Islet of Langerhans (tissue), 1 donor: ENCODE measurements around the gene SLA2.
"Not testable (repeated sequence)": the region's sequence is repeated elsewhere in the genome, so short reads cannot be mapped to it uniquely, and the experiment has no call there.

ENCODE experiments used
- FAIRE-seq: peaks from one replicate; lab custom pipeline; 2011; peaks lifted over from hg19 to GRCh38; lab: Jason Lieb, UNC

The SLA2 gene

DNA sequence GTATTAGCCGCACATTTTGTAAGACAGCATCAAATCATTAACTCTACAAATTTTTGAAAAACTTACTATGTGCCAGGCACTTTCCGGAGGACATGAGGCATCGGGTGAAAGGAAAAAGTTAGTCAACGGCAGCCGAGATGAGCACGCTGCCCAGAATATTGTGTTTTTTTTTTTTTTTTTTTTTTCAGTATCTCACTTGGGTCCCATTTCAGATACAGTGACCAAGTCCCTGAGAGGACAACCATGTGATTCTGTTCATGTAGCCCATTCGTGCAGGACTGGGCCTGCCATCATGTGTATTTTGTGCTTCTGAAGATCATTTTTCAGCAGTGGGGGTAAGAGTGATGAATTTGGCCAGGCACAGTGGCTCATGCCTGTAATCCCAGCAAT lies 1.3 kb downstream of the SLA2 start:
- no peak for FAIRE-seq

DNA sequence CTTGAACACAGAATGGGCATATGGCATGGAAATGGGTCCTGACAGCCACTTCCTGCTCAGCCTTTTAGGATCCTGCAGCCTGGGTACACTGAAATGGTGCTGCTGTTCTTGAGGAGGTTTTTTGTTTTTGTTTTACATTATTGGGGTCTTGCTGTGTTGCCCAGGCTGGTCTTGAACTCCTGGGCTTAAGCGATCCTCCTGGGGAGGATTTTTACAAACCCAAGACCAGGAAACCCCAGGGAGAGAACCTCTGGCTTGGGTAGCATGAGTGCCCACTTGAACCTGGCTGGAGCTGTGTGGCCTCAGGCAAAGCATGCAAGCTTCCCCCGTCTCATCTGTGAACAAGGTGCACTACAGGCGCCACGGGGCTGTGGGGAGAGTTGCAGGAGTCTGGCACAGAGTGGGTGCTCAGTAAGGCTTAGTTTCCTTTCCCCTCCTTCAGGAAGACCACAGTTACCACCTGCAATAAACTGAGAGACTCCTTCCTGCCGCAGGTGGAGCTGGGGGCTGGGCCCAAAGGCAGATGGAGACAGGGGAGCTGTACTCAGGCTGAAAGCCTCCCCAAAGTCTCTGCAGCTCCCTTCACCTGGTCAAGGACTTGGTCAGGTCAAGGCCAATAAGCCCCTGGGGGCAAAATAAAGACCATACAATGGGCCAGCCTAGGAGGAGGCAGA lies 1.8 kb downstream of the SLA2 start:
- FAIRE-seq, result no peak

DNA sequence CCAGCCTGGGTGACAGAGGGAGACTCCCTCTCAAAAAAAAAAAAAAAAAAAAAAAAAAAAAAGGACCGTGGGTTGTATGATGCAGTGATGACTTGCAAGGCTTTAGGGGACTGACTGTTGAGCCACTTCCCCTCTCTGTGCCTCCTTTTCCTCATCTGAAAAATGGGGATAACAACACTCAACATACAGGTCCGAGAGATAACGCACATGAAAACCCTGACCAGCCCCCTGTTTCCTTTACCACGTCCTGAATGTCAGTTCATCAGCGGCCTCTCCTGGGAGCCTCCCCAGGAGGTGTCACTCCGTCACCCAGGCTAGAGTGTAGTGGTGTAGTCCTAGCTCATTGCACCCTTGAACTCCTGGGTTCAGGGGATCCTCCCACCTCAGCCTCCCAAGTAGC lies 3.9 kb downstream of the SLA2 start:
- no peak for FAIRE-seq

DNA sequence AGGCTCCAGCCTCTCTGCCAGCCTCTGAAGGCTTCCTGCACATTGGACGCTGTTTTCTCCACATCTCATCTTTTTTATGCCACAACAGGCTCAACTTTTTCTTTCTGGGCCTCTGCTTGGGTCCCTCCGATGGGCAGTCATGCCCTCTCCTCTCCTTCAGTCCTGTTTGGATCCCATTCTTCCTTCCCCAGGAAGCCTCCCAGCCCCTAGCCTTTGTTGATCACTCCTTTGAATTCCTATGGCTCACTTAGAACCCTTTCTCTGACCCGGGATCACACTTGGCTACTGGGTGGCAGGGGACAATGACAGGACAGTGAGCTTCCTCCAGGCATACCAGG lies 4.5 kb downstream of the SLA2 start:
- no peak for FAIRE-seq

DNA sequence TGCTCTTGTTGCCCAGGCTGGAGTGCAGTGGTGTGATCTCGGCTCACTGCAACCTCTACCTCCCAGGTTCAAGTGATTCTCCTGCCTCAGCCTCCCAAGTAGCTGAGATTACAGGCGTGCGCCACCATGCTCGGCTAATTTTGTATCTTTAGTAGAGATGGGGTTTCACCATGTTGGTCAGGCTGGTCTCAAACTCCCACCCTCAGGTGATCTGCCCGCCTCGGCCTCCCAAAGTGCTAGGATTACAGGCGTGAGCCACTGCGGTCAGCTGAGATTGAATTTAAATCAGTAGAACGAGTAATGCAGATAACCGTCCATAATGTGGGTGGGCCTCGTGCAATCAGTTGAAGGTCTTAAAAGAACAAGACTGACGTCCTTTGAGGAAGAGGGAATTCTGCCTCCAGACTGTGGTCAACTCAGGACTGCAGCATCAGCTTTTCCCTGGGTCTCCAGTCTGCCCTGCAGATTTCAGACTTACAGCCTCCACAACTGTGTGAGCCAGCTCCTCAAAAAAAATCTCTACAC lies 7.1 kb downstream of the SLA2 start:
- not testable (repeated sequence) for FAIRE-seq

DNA sequence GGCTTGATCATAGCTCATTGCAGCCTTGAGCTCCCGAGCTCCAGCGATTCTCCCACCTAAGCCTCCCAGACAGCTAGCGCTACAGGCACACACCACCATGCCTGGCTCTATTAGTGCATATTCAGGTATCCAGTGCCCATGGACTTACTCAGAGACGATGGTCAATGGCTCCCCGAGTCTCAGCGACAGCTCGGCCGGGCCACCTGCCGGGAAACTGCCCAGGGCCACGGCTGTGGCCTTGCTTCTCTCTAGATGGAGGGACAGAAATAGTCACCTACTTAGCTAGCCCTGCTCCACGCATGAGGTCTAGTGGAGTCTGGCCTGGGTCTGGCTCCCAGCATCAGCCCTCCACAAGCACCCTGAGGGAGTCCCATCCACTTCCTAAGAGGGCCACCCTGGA lies 11.7 kb downstream of the SLA2 start:
- no peak for FAIRE-seq

DNA sequence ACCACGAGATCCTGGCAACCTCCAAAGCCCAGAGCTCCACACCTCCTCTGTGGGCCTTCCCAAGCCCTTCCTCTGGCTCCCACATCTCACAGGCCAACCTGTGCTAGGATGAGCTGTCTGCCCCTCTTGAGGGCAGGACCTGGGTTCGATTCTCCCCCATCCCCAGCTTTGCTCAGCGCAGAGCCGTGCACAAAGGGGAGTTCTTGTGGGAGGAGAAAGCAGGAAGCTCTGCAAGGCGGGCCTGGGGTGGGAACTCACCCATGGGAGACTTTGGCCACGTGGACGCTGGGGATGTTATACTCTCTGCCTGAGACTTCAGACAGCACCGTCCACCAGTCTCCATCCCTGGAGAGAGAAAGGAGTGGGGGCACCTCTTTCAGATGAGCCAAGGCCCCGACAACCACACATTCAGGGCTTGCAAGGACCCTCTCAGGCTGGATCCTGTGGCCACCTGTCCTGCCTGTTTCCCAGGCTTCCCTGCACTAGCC lies 12.7 kb downstream of the SLA2 start:
- FAIRE-seq, result no peak

DNA sequence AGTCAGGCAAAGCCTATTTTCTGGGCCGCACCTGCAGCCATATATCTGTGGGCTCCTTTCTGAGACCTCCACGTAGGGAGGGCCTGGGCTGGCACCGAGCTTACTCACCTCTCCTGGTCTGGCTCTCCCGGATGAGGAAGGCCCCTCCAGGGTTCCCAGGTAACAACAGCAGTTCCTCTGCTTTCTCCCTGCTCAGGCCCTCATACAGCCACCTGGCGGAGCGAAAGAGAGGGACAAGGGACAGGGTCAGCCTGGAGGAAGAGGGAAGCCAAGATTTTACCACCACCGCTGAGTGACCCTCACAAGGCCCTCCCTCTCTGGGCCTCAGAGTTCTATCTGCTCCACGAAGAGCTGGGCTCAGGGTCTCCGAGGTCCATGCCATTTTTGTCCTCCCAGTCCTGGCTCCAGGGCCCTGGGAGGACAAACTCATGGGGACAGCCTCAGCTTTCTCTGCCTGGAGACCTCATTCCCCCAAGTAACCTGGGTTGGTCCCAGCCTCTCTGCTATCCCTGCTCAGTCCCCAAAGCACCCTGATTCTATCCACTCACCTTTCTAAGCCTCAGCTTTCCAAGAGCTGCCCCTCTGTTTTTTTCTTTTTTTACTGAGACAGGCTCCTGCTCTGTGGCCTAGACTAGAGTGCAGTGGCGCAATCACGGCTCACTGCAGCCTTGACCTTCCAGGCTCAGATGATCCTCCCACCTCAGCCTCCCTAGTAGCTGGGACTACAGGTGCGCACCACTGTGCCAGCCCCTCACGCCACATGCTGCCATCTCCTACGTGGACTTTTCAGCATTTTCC lies 13.3 kb downstream of the SLA2 start:
- no peak for FAIRE-seq

DNA sequence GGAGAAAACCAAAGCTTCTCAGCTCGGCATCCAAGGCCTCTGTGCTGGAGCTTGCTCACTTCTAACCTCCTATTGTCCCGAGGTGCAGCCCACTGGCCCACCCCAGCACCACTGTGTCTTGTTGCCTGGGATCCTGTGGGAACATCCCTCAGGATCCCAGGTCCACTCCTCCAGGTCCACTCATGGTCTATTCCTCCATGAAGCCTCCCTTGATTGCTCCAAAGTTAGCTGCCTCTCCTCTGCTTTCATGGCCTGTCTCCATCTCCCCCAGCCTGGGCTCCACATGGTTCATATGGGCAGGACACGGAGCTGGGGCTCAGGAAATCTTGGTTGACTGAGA lies 13.9 kb downstream of the SLA2 start:
- FAIRE-seq, result no peak

DNA sequence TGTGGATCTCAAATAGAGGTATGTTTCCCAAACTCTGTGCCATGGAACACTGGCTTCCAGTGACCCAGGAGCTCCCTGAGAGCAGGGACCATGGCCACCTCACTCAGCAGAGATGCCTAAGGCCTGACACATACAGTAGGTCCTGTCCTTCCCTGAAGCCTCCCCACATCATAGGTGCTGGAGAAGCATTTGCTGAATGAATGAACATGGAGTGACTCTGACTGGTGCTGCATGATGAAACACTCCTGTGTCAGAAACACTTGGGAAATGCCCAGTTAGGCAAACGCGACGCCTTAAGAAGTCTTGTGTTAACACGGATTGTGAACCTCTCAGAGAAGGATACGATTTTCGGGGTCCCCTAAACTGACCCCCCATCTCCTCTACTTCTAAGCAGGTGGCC lies 14.3 kb downstream of the SLA2 start:
- FAIRE-seq, result no peak

DNA sequence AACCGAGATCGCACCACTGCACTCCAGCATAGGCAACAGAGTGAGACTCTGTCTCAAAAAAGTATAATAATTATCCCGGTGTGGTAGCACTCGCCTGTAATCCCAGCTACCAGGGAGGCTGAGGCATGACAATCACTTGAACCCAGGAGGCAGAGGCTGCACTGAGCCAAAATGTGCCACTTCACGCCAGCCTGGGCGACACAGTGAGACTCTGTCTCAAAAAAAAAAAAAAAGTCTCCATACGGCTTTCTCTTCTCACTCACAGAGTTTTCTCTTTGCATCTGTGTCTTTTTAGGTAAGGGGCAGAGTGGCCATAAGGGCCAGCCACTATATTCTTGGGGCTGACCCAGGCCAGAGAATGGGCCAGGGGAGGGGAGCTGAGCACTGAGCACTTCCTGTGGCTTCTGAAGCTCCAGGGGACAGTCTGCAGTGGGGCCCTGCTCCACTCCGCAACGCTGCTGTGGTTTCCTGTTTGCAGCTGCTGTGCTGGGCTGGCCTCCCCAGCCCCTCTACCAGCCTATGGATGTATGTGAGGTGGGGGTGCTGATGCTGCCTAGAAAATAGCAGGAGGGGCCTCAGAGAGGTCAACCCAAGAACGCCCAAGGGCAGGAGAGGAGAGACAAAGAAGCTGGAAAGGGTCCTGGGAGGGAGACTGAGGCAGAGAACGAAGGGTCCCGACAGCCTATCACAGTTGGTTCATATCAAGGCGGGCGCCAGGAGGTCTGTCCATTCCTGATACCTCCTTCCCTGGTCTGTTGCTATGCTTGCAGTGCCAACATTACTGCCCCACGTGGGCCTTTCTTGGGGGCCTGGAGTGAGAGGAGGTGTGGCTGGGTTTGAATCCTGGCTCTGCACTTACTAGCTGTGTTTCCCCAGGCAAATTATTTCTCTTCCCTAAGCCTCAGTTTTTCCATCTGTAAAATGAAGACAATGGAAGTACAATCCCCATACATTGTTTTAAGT lies 16.0 kb downstream of the SLA2 start:
- FAIRE-seq, result no peak

DNA sequence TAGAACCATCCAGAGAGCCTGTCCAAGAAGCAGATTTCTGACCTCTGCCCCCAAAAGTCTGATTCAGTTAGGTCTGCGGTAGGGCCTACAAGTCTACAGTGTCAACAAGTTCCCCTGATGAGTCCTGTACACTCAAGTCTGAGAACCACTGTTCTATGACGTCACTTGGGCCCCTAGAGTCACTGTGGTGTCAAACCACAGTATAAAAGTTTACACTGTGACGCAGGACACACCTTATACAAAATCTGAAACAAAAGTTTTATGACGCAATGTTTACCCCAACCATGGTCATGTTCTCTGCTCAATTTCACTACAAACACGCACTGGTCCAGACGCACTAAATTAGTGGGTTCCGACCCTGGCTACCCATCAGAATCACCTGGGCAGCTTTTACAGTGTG lies 17.9 kb downstream of the SLA2 start:
- no peak for FAIRE-seq

DNA sequence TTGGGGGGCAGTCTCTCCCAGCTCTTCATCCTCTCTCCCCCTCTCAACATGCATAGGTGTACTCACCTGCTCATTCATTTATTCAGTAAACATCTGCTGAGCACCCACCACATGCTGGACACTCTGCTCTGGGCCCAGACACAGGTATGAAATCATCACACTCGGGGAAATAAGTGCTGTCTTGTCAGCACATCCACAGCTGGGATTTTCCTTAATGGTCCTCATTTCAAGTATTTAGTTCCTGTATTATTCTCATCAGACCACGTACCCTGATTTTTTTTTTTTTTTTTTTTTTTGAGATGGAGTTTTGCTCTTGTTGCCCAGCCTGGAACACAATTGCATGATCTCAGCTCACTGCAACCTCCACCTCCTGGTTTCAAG lies 21.1 kb downstream of the SLA2 start:
- no peak for FAIRE-seq

DNA sequence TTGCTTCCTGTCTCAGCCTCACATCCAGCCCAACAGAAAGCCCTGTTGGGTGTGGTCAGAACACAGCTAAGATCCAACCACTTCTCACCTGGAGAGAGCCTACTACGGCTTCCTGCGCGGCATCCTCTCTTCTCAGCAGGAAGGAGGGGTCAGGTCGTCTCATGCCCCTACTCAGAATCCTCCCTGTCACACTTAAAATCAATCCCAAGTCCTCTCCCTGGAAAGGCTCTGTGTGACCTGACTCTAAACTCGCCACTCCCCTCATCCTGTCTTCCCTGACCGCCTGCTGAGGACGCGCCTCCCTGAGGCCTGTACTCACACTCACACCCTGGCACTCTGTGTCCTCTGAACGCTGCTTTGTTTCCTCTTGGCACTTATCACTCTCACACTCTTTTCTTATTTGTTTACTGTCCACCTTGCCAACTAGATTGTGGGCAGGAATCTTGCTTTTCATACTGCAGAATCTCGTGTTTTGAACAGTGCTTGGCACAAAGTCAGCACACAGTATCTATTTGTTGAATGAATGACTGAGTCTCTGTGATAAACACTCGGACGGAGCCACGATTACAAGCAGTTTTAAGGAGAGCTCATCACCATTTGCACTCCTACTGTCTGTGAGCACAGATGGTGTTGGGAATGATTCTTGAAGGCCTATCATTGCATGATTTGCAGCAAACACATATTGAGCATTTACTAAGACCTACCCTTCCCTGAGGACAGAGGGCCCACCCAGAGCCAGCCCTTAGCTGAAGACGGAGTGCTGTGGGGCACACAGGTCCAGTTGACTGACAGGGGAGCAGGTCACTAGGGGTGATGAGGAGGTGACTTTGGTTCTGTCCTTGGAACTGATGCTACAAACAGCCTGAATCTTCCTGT lies 21.7 kb downstream of the SLA2 start:
- no peak for FAIRE-seq

DNA sequence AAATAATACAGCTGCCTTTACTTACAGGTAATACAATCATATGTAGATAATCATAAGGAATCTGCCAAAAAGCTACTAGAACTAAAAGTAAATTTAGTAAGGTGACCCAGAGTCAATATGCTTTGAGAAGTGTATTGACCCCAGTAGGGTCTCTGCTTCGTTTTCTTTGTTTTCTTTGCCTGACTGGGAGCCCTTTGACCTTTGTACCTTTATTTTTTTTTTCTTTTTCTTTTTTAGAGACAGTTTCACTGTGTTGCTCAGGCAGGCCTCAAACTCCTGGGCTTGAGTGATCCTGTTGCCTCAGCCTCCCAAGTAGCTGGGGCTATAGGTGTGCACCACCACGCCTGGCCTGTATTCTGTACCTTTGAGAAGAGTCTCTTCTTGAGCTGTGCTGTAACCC lies 22.6 kb downstream of the SLA2 start:
- no peak for FAIRE-seq

DNA sequence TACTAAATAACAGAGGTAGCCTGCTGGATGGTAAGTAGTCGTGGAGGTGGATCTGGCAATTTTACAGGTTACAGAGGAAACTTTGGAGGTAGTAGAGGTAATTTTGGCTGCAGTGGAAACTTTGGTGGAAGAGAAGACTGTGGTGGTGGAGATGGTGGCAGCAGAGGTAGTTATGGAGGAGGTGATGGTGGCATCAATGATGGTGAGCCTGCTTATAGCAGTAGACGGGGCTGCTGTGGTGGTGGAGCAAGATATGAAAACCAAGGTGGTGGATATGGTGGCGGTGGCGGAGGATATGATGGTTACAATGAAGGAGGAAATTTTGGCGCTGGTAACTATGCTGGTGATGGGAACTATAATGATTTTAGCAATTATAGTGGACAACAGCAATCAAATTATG lies 25.1 kb downstream of the SLA2 start:
- no peak for FAIRE-seq

DNA sequence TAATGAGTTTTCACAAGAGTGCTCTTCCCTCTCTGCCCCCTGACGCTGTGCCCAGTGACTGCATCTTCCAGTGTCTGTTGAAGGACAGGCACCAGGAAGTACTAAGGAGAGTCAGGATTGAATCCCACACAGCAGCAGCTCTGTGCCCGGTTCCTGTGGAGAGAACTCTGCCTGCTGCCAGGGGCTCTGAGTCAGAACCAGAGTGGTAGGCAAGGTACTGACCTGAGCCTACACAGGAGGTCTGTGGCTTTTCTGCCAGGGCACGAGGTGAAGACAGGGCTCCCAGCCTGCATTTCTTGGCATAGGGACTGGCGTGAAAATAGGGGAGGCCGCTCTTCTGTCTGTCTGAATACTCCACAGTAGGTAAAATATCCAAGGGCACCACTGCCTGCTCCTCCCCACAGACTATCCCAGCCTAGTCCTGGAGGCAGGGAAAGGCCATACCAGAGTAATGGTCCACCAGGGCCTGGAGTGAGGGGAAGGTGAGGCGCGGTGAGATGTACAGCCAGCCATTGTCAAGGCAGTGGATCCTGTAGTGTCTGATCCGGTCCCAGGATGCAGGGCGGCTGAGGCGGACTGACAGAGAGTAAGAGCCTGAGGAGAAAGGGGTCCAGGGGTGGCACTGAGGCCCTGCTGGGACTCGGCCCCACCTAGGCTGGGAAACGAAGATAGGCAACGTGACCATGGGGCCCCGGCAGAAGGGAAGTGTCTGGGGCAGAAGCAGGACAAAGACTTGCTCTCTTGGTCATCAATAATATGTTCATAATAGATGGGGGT lies 31.0 kb downstream of the SLA2 start:
- no peak for FAIRE-seq

DNA sequence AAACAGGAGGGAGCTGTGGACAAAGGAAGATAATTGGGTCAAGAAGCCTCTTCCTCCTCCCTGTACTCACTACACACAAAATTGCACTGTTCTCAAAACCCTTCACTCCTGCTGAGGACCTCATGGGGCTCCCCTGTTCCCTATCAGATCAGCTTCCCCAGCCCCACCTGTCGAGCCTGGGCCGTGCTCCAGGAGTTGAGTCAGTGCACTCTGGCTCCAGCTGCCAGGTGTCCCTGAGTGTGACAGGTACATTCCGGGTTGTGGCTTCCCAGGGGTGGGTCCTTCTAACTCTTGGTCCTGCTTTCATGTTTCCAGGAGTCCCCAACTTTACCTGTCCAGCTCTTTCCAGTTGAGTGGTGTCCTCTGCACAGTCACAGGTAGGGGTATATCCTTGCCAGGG lies 32.0 kb downstream of the SLA2 start:
- no peak for FAIRE-seq

DNA sequence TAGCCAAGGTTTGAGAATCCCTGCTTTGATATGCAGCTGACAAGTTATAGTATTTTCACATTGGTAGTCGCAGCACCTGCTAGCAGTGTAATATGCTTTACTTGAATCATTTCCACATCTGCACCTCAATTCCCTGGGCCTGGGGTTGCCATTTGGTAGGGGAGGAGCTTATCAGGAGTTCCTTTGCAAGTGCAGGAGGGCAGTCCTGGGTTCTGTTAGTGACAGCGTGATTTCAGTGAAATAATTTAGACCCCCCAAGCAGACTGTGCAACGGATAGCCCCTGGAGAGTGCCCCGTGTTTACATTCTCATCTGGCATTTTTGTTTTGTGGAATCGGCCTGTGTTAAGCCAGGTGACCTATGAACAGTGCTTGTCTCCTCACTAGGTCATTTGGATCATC lies 34.4 kb downstream of the SLA2 start:
- no peak for FAIRE-seq

DNA sequence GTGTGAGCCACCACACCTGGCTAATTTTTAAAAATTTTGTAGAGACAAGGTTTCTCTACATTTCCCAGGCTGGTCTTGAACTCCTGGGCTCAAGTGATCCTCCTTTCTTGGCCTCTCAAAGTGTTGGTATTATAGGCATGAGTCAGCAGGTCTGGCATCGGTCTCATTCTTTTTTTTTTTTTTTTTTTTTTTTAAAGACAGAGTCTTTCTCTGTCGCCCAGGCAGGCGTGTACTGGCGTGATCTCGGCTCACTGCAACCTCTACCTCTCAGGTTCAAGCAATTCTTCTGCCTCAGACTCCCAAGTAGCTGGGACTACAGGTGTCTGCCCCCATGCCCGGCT lies 37.6 kb downstream of the SLA2 start:
- FAIRE-seq, result not testable (repeated sequence)
